ENCODE measurements around the gene GEN1. TPM values are rescaled to one million over a fixed set of nuclear protein-coding genes. Genes with fewer than 3 reads are reported as not detected.

GEN1 gene
- total and polyA plus RNA-seq, 2 of the 4 experiments (the other 2 are of a cell fraction) = 7.9 to 8.3 TPM

GRCh38 chr2:17822445-17823117 is 68.6 kb downstream of the GEN1 start:
- no peak overlapping the region for H2BK120ac ChIP-seq (ENCODE audit: low read depth, low read length)
- H2AK9ac ChIP-seq (replicated peaks; ENCODE audit: low read depth, low read length, poor library complexity) = no peak overlapping the region
- no peaks in the 10 kb centered on the region for H4K20me1 ChIP-seq (ENCODE audit: insufficient read depth, low read length)
- H4K91ac ChIP-seq (ENCODE audit: insufficient read depth, low read depth, low read length) = no peak overlapping the region
- no peak overlapping the region for H3K27ac ChIP-seq (ENCODE audit: insufficient read depth, low read length)
- no peak overlapping the region for H2AFZ ChIP-seq (replicated peaks; ENCODE audit: low read length, poor library complexity)
- intact Hi-C loops (cut with micrococcal nuclease) (no loop called here), in situ Hi-C loops (cut with MboI; ENCODE audit: low sequenced_read_pairs) (no loop called here), dilution Hi-C loops (cut with HindIII; ENCODE audit: low sequenced_read_pairs, unreplicated experiment) (no loop called here)
- no peak overlapping the region for H4K5ac ChIP-seq (ENCODE audit: low read depth, low read length)
- no peaks in the 10 kb centered on the region for H3K9me3 ChIP-seq (ENCODE audit: control insufficient read depth, insufficient read depth, low read length)
- H3K9ac ChIP-seq (ENCODE audit: low read depth, low read length) = no peak overlapping the region
- no CpG with 5 or more reads among the region's 4 CpGs for WGBS, 2 experiments (ENCODE audit: extremely low coverage in 2 of 2, insufficient read length in 1 of 2)
- H3K4me3 ChIP-seq (ENCODE audit: insufficient read depth, low read depth, low read length) = no peak overlapping the region
- no peak overlapping the region for H2AK5ac ChIP-seq (ENCODE audit: low read depth, low read length)
- ChIA-PET POLR2A (ENCODE audit: unreplicated experiment) (no interaction called here), CTCF (no interaction called here)
- no peak for DNase-seq
- no peak overlapping the region for H2BK20ac ChIP-seq (ENCODE audit: low read depth, low read length)
- no peak overlapping the region for H3K18ac ChIP-seq (ENCODE audit: low read depth, low read length)
- H3K36me3 ChIP-seq (ENCODE audit: control insufficient read depth, insufficient read depth, low read length) = no peaks in the 10 kb centered on the region
- BruUV-seq (replicated peaks) = no TSS peak
- H3K9me1 ChIP-seq (ENCODE audit: insufficient read depth, low read length) = no peaks in the 10 kb centered on the region
- H4K8ac ChIP-seq (ENCODE audit: low read depth in 2 of 2, low read length in 2 of 2) = no peak overlapping the region
- no peak for ATAC-seq (ENCODE audit: low read depth)
- H3K23ac ChIP-seq (ENCODE audit: low read depth, low read length) = no peak overlapping the region
- no peak for TF ChIP-seq RAD21 (IDR thresholded peaks at IDR 0.05; ENCODE audit: low read length)
- no peak for TF ChIP-seq BHLHE40 (IDR thresholded peaks at IDR 0.05; ENCODE audit: low read depth, low read length)
- no peak for TF ChIP-seq MAFK (IDR thresholded peaks at IDR 0.05; ENCODE audit: low read depth, low read length)
- no peak for TF ChIP-seq RCOR1 (IDR thresholded peaks at IDR 0.05; ENCODE audit: insufficient replicate concordance, low read length)
- TF ChIP-seq CTCF (conservative IDR thresholded peaks at IDR 0.05; ENCODE audit: low read depth, low read length) = no peak
- no peak for TF ChIP-seq ELK1 (IDR thresholded peaks at IDR 0.05; ENCODE audit: borderline replicate concordance, low read depth, low read length)
- no peak for TF ChIP-seq NFE2L2 (IDR thresholded peaks at IDR 0.05; ENCODE audit: low read depth, low read length)
- H3K4ac ChIP-seq (ENCODE audit: low read depth, low read length) = no peak overlapping the region
- H3K4me2 ChIP-seq (ENCODE audit: low read depth, low read length) = no peak overlapping the region
- no peaks in the 10 kb centered on the region for H3K4me1 ChIP-seq (ENCODE audit: control insufficient read depth, insufficient read depth, low read length)
- H2BK5ac ChIP-seq (ENCODE audit: low read depth, low read length, poor library complexity, severe bottlenecking) = no peak overlapping the region
- H3K14ac ChIP-seq (replicated peaks; ENCODE audit: low read depth, low read length) = no peak overlapping the region
- peaks cover 16% of the 10 kb centered on the region for H3K27me3 ChIP-seq (ENCODE audit: control insufficient read depth, insufficient read depth, low read length)
- H3K56ac ChIP-seq (ENCODE audit: extremely low read depth, insufficient read depth, low read length) = no peak overlapping the region
- H3K79me1 ChIP-seq (ENCODE audit: low read depth in 1 of 2, low read length in 2 of 2) = no peaks in the 10 kb centered on the region
- no peak overlapping the region for H2BK15ac ChIP-seq (ENCODE audit: low read depth, low read length)
